GM21526 (cell line): ENCODE measurements around the gene TNFRSF25.

Source experiments
- ATAC-seq: cut with Tn5 transposase; IDR thresholded peaks from one replicate; pipeline ENCODE4 v1.9.1; 2021; ENCODE audit warnings: moderate library complexity; ENCODE audit not compliant: unreplicated experiment, low FRiP score

TNFRSF25 gene, protein sequence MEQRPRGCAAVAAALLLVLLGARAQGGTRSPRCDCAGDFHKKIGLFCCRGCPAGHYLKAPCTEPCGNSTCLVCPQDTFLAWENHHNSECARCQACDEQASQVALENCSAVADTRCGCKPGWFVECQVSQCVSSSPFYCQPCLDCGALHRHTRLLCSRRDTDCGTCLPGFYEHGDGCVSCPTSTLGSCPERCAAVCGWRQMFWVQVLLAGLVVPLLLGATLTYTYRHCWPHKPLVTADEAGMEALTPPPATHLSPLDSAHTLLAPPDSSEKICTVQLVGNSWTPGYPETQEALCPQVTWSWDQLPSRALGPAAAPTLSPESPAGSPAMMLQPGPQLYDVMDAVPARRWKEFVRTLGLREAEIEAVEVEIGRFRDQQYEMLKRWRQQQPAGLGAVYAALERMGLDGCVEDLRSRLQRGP

DNA sequence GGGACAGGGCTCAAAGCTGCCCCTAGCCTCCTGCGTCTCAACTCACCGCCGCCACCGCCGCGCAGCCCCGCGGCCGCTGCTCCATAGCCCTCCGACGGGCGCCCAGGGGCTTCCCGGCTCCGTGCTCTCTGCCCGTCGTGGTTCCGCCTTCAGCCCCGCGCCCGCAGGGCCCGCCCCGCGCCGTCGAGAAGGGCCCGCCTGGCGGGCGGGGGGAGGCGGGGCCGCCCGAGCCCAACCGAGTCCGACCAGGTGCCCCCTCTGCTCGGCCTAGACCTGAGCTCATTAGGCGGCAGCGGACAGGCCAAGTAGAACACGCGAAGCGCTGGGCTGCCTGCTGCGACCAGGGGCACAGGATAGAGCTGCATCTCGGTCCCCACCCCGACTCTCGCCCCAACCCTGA is at the start of gene TNFRSF25:
Gene TNFRSF25, minus strand, starts transcription at position 151 of the 400 bp plus-strand sequence. Its CDS starts 66 bp downstream, at position 85.
- no peak for ATAC-seq

DNA sequence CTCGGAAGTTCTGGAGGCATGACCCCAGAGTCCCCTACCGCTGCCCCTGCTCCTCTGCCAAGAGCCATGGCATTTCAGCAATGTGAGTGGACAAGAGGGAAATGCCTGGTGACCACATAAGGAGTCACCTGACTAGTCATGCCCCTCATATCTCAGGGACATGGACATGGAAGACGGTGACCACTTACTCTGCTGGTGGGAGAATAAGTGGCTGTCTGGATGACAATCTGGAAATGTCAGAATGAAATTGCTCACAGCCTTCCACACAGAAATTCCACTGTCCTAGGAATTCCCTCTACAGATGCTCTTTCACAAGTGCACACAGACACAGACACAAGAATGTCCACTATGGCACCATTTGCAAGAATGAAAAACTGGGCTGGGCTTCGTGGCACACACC is 49.8 kb upstream of the TNFRSF25 start:
- ATAC-seq, result no peak

DNA sequence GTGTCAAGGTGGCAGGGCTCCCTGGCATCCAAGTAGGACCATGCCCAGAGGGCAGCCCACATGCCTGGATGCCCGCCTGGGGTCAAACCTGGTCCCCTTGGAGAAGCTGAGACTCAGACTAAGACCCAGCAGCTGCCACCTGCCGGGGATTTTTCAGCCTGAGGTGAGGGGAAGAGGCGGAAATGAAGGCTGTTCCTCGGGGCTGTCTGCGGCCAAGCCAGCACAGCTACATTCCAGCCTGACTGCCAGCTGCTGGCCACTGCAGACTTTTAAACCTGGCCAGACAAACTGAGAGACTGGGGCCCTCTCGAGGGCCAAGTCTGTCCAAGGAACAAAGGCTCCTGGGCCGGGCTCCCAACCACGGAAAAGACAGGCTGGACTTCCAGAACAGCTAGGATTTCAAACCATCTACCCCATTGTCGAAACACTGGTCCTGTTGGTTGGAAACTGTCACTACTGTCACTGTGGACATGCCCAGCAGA is 47.4 kb upstream of the TNFRSF25 start:
- no peak for ATAC-seq

- ATAC-seq, result no peak
These were observed 46.9 kb upstream of the TNFRSF25 start for GRCh38 chr1:6512908-6513280.

- no peak for ATAC-seq
These were observed 46.4 kb upstream of the TNFRSF25 start for GRCh38 chr1:6512245-6512907.

GRCh38 chr1:6511561-6512244 is 45.7 kb upstream of the TNFRSF25 start:
- no peak for ATAC-seq

DNA sequence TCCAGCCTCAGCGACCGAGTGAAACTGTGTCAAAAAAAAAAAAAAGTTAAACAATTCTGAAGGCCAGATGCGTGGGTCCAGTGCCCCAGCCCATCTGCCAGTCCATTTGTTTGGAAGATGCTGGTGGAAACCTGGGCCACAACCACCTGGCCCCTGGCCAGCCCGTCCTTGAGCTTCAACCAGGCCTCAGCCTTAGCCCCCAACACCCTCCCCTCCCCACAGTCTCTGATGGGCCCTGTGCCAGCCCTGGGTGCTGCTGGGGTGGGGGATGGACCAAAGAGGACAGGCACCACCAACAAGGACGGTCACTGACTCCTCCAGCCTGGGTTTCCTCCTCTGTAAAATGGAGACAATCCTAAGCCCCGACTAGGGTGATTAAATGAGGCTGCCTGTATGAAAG is 45.1 kb upstream of the TNFRSF25 start:
- ATAC-seq, result no peak

DNA sequence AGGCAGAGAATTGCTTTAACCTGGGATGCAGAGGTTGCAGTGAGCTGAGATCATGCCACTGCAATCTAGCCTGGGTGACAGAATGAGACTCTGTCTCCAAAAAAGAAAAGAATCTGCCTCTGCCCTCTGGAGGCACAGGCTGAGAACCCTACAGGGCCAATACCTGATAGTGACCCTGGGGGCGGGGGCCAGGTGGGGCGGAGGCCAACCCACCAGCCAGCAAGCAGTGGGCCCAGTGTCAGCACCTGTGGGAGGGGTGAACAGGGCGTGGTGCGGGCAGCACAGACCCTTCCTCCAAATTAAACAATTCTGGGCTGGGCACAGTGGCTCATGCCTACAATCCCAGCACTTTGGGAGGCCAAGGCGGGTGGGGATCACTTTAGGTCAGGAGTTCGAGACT is 44.5 kb upstream of the TNFRSF25 start:
- ATAC-seq, result no peak

DNA sequence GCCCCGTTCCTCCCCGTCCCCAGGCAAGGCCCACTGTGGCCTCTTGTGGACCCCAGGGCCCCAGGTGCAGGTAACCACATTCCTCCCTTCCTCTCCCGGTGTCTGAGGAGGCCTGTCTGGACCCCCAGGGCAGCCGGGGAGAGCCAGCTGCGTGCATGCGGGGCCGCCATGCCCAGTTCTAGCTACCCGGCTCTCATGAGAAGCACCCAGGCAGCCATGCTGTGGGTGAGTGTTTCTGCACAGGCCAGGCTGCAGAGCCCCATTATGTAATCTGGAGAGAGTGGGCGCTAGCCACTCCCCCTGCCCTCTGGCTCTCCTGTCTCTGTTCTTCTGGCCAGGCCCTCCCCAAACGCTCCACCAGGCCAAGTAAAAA is 43.9 kb upstream of the TNFRSF25 start:
- ATAC-seq, result no peak

DNA sequence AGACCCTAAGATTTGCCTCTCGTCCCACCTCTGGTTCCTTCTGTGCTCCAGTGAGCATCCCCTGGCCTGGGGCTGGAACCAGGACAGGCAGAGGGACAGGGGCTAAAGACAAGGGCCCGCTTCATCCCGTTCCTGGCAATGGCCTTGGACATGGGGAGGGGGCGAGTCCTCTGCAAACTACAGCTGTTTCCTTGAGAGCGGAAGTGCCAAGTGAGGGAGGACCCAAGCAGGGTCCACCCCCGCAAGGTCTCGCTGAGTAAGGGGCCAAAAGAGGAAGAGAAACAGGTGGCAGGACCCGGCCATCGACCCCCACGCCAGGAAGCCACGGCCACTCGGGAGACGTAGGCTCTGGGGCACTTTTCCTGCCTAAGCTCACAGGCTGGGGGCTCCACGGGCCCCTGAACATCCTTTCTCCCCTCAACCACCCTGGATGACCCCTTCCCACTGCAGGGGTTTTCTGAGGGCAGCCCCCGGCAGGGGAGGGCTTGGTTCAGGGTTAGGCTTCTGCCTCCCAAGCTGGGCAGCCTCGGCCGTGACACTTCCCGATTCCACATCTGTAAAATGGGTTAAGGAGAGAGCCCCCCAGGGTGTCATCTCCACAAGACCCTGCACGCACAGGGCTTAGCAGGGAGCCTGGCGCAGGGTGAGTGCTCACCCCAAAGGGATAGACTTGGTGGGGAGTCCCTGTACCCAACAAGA is 43.4 kb upstream of the TNFRSF25 start:
- ATAC-seq, result no peak

DNA sequence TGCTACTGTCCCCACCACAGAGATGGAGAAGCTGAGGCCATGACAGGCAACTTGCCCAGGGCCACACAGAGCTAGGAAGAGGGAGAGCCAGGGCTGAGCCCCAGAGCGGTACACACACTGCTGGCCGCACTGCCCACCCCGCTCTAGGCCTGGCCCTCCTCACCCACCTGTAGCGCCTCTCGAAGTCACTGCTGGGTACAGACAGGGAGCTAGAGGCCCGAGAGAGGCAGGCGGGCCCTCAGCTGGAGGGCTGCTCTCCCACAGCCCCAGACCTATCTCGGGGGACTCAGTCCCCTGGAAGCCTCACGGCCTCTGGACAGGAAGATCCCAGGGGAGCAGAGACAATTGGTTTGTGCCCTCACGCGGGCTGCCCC is 42.8 kb upstream of the TNFRSF25 start:
- no peak for ATAC-seq

GRCh38 chr1:6508154-6508815 is 42.3 kb upstream of the TNFRSF25 start:
- no peak for ATAC-seq

GRCh38 chr1:6507461-6507911 is 41.5 kb upstream of the TNFRSF25 start:
- no peak for ATAC-seq

GRCh38 chr1:6507037-6507428 is 41.1 kb upstream of the TNFRSF25 start:
- ATAC-seq, result no peak

- no peak for ATAC-seq
These were observed 40.5 kb upstream of the TNFRSF25 start for GRCh38 chr1:6506210-6507036.

DNA sequence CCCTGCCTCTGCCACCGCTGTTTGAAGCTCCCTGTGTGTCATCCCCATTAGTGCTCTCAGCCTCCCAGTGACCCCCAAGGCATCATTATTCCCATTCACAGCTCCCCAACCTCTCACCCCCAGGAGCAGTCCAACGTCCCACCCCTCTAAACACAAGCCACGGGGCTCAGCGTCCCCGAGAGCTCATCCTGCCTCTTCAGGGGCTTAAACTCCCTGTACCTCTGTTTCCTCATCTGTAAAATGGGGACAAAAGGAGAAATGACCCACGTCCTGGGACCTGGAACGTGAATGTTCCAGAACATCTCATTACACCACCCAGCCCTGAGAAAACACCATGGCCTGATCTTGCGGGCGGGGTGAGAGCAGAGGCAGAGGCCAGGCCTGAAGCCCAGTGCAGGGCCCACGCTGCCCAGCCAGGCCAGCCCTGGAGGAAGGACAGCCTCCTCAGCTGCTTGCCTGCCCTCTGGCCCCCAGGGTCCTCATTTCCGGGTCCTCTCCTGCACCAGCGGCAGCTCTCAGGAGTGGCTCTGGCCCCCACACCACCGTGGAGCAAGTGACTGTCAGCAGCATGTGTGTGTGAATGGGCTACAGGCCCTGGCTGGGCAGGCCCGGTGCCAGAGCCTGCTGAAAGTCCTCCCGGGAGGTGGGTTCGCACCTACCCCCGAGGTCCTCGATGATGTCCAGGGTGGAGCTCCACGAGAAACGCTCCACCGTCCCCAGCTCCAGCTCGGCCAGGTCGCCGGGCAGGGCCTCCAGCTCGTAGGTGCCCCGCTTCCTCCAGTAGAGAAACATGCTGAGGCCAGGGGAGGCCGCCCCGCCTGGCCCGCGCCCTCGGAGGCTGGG is 39.6 kb upstream of the TNFRSF25 start:
- ATAC-seq, result no peak

- ATAC-seq, result no peak
These were observed 38.9 kb upstream of the TNFRSF25 start for GRCh38 chr1:6504887-6505286.

GRCh38 chr1:6503884-6504602 is 38.1 kb upstream of the TNFRSF25 start:
- ATAC-seq, result no peak
